ENCODE measurements around the gene TMOD2. TPM values are rescaled to one million over a fixed set of nuclear protein-coding genes. Genes with fewer than 3 reads are reported as not detected.
"Not testable (repeated sequence)": the region's sequence is repeated elsewhere in the genome, so short reads cannot be mapped to it uniquely, and the experiment has no call there.

Gene TMOD2
- total RNA-seq, 4 donors from 2014 or later, result 14.6 to 24.9 (median 19.5) TPM

DNA sequence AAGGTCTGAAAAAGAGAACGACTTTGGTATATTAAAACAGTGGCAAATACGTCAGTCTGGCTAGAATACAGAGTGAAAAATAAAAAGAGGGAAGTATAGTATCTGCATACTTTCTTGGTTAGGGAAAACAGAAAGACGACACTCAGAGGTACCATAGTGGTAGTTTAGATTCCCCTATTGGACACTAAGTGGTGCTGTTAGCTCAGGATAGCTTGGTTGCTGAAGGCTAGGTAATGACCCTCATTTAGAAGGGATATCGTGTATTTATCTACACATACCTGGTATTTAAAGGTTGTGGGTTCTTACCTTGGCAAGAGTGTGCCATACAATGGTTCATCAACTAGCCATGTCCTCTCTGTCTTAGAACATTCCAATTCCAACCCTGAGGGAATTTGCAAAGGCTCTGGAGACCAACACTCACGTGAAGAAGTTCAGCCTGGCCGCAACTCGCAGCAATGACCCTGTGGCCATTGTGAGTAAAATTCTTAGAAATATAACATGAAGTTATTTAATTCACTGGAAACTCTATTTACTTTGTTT lies 31.0 kb downstream of the TMOD2 start:
- peaks cover 0 to 85% (median 35%) of the 10 kb centered on the region in 4 donors for H3K36me3 ChIP-seq
- H3K27ac ChIP-seq (replicated peaks in 1 of 4), result no peak overlapping the region
- no peak for TF ChIP-seq POLR2AphosphoS5 (IDR thresholded peaks at IDR 0.05)
- TF ChIP-seq, protein P1, sequence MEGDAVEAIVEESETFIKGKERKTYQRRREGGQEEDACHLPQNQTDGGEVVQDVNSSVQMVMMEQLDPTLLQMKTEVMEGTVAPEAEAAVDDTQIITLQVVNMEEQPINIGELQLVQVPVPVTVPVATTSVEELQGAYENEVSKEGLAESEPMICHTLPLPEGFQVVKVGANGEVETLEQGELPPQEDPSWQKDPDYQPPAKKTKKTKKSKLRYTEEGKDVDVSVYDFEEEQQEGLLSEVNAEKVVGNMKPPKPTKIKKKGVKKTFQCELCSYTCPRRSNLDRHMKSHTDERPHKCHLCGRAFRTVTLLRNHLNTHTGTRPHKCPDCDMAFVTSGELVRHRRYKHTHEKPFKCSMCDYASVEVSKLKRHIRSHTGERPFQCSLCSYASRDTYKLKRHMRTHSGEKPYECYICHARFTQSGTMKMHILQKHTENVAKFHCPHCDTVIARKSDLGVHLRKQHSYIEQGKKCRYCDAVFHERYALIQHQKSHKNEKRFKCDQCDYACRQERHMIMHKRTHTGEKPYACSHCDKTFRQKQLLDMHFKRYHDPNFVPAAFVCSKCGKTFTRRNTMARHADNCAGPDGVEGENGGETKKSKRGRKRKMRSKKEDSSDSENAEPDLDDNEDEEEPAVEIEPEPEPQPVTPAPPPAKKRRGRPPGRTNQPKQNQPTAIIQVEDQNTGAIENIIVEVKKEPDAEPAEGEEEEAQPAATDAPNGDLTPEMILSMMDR (IDR thresholded peaks at IDR 0.05), result peak in 1 of 3 experiments; percentile 5
- intact Hi-C loops (cut with DNase I), result no loop called here
- H3K4me1 ChIP-seq, result no peaks in the 10 kb centered on the region
- DNase-seq (ENCODE audit: extremely low spot score), result no peak
- no peaks in the 10 kb centered on the region for H3K27me3 ChIP-seq
- H3K4me3 ChIP-seq, result no peak overlapping the region
- H3K9me3 ChIP-seq, result no peaks in the 10 kb centered on the region
- WGBS, result 87% methylated on average over 7 of the region's 7 CpGs

DNA sequence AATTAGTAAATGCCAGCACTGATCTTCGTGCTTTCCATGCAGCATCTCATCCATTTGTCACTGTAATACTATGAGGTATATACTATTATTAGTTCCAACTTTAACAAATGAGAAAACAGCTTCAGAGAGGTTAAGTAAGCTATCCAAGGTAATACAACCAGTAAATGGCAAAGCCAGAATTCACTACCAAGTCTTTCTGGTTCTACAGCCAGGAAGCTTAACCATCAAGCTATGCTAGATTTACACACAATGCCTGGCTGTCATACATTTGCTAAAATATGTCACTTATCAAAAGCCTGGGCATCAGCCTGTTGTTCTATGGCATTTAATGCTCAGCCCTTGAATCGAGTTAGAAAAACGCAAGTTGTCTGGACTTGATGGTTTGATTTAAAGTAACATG lies 32.6 kb downstream of the TMOD2 start:
- H3K4me3 ChIP-seq, result no peak overlapping the region
- intact Hi-C loops (cut with DNase I), result no loop called here
- 93% methylated on average over 3 of the region's 3 CpGs for WGBS
- H3K4me1 ChIP-seq, result no peaks in the 10 kb centered on the region
- no peaks in the 10 kb centered on the region for H3K27me3 ChIP-seq
- DNase-seq (ENCODE audit: extremely low spot score), result no peak
- H3K27ac ChIP-seq (replicated peaks in 1 of 4), result no peak overlapping the region
- peaks cover 0 to 87% (median 38%) of the 10 kb centered on the region in 4 donors for H3K36me3 ChIP-seq
- TF ChIP-seq, protein P1 (IDR thresholded peaks at IDR 0.05), result no peak
- TF ChIP-seq EP300 (IDR thresholded peaks at IDR 0.05) (no peak), POLR2AphosphoS5 (IDR thresholded peaks at IDR 0.05) (no peak), POLR2A (IDR thresholded peaks at IDR 0.05; ENCODE audit: low read depth) (no peak)
- H3K9me3 ChIP-seq, result no peaks in the 10 kb centered on the region

DNA sequence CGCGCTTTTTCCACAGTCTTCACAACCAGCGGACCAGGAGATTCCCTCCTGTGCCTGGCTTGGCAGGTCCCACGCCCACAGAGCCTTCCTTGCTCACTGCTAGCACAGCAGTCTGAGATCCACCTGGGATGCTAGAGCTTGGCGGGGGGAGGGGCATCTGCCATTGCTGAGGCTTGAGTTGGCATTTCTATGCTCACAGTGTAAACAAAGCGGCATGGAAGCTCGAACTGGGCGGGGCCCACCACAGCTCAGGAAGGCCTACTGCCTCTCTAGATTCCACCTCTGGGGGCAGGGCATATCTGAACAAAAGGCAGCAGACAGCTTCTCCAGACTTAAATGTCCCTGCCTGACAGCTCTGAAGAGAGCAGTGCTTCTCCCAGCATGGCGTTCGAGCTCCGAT lies 35.7 kb downstream of the TMOD2 start:
- DNase-seq (ENCODE audit: extremely low spot score); H3K4me3 ChIP-seq; H3K4me1 ChIP-seq; intact Hi-C loops (cut with DNase I); H3K27me3 ChIP-seq; H3K9me3 ChIP-seq; H3K27ac ChIP-seq (replicated peaks in 1 of 4): not testable (repeated sequence)
- H3K36me3 ChIP-seq, result peaks cover 0 to 59% (median 29%) of the 10 kb centered on the region in 4 donors
- whole genome bisulfite sequencing, result 100% methylated on average over 3 of the region's 11 CpGs

DNA sequence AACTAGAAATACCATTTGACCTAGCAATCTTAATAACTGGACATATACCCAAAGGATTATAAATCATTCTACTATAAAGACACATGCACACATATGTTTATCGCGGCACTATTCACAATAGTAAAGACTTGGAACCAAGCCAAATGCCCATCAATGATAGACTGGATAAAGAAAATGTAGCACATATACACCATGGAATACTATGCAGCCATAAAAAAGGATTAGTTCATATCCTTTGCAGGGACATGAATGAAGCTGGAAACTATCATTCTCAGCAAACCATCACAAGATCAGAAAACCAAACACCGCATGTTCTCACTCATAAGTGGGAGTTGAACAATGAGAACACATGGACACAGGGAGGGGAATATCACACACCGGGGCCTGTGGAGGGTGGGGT lies 41.1 kb downstream of the TMOD2 start:
- peaks cover 0 to 11% (median 3%) of the 10 kb centered on the region in 4 donors for H3K36me3 ChIP-seq
- DNase-seq (ENCODE audit: extremely low spot score); intact Hi-C loops (cut with DNase I); H3K9me3 ChIP-seq; H3K27ac ChIP-seq (replicated peaks in 1 of 4); H3K27me3 ChIP-seq; H3K4me3 ChIP-seq: not testable (repeated sequence)
- peaks cover 0 to 12% (median 7%) of the 10 kb centered on the region in 4 donors for H3K4me1 ChIP-seq
- WGBS, result 94% methylated on average over 4 of the region's 4 CpGs

DNA sequence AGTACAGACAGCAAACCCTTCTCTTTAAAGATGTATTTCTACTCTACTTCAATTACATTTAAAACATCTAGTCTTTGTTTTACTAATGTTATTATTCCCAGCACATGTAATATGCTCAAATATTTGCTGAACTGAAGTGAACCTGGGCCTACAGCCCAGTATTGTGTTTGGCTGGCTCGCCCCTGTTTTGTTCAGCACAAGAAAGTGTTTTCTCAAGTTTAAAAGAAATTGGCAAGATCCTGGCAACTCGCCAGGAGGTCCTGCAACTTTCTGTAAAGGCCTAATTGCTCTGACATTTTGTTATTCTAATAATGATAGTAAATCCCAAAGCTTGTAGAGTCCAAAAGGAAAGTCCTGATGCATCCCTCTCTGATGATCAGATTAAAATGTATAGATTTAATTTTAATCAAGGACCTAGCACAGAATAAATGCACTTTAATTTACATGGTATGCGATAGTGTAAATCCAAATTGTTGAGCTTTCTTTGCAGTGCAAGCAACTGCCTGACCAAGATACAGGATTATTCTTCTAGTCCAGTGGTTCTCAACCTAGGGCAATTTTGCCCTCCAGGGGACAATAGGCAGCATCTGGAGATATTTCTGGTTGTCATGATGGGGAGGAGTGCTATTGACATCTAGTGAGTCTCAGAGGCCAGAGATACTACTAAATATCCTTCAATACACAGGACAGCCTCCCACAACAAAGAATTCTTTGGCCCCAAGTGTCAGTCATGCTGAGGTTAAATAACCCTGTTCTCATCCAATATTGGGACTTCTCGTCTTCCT lies 42.3 kb downstream of the TMOD2 start:
- 53% methylated on average over 4 of the region's 4 CpGs for WGBS

More for the DNA sequence above, 42.3 kb downstream of the TMOD2 start:
- no peak for DNase-seq (ENCODE audit: extremely low spot score)
- TF ChIP-seq, protein P1 (IDR thresholded peaks at IDR 0.05), result no peak
- no peak for TF ChIP-seq EP300 (IDR thresholded peaks at IDR 0.05)
- TF ChIP-seq POLR2AphosphoS5 (IDR thresholded peaks at IDR 0.05), result no peak
- no peak for TF ChIP-seq POLR2A (IDR thresholded peaks at IDR 0.05; ENCODE audit: low read depth)
- H3K9me3 ChIP-seq, result no peaks in the 10 kb centered on the region
- H3K27me3 ChIP-seq, result no peaks in the 10 kb centered on the region
- intact Hi-C loops (cut with DNase I), result no loop called here
- no peak overlapping the region for H3K4me3 ChIP-seq
- H3K36me3 ChIP-seq, result peaks cover 0 to 12% (median 6%) of the 10 kb centered on the region in 4 donors
- no peak overlapping the region for H3K27ac ChIP-seq (replicated peaks in 1 of 4)
- H3K4me1 ChIP-seq, result peaks cover 0 to 12% (median 7%) of the 10 kb centered on the region in 4 donors

Data from esophagus muscularis mucosa (tissue), 4 donors.